NCI-H69 (cell line): ENCODE measurements around the gene FADS2.
A peak's percentile ranks its signal among the peaks of the same experiment; 100 is the strongest.
"Not testable (repeated sequence)": the region's sequence is repeated elsewhere in the genome, so short reads cannot be mapped to it uniquely, and the experiment has no call there.

Experiments
- DNase-seq: peaks from one replicate; lab custom pipeline; 2025; lab: John Stamatoyannopoulos, UW

FADS2 gene

GRCh38 chr11:61868571-61869428, 40.7 kb downstream of the FADS2 start:
- no peak for DNase-seq

- DNase-seq: no peak
Measured at GRCh38 chr11:61869429-61869707, 41.3 kb downstream of the FADS2 start.

- DNase-seq: no peak
Measured at GRCh38 chr11:61869708-61870451, 41.8 kb downstream of the FADS2 start.

GRCh38 chr11:61870541-61871031, 42.5 kb downstream of the FADS2 start:
- peak; percentile 70 for DNase-seq

- peak; percentile 89 for DNase-seq
Measured at GRCh38 chr11:61871158-61871597, 43.1 kb downstream of the FADS2 start.

- DNase-seq: no peak
Measured at GRCh38 chr11:61872935-61873565, 45.0 kb downstream of the FADS2 start.

GRCh38 chr11:61873588-61874376, 45.7 kb downstream of the FADS2 start:
- no peak for DNase-seq

GRCh38 chr11:61874377-61874809, 46.3 kb downstream of the FADS2 start:
- DNase-seq: no peak

- DNase-seq: no peak
Measured at GRCh38 chr11:61874853-61875252, 46.8 kb downstream of the FADS2 start.

GRCh38 chr11:61875698-61876097, 47.6 kb downstream of the FADS2 start:
- DNase-seq: no peak

- no peak for DNase-seq
Measured at GRCh38 chr11:61879152-61879551, 51.1 kb downstream of the FADS2 start.

- DNase-seq: no peak
Measured at GRCh38 chr11:61880031-61880430, 51.9 kb downstream of the FADS2 start.

- DNase-seq: no peak
Measured at GRCh38 chr11:61880454-61880853, 52.4 kb downstream of the FADS2 start.

GRCh38 chr11:61881397-61881796, 53.3 kb downstream of the FADS2 start:
- peak; percentile 17 for DNase-seq

- not testable (repeated sequence) for DNase-seq
Measured at GRCh38 chr11:61882267-61882666, 54.2 kb downstream of the FADS2 start.

GRCh38 chr11:61882879-61883278, 54.8 kb downstream of the FADS2 start:
- no peak for DNase-seq

- DNase-seq: no peak
Measured at GRCh38 chr11:61883327-61883726, 55.2 kb downstream of the FADS2 start.

GRCh38 chr11:61883947-61884346, 55.8 kb downstream of the FADS2 start:
- no peak for DNase-seq

- peak; percentile 29 for DNase-seq
Measured at GRCh38 chr11:61885166-61885778, 57.2 kb downstream of the FADS2 start.

GRCh38 chr11:61885784-61886580, 57.9 kb downstream of the FADS2 start:
- DNase-seq: no peak

GRCh38 chr11:61886643-61887042, 58.5 kb downstream of the FADS2 start:
- DNase-seq: no peak
